Measurements from ENCODE around the gene ALDH3B2. TPM values are rescaled to one million over a fixed set of nuclear protein-coding genes. Genes with fewer than 3 reads are reported as not detected.
A peak's percentile ranks its signal among the peaks of the same experiment; 100 is the strongest.

Gene ALDH3B2
- total RNA-seq, 1 donor from 2014 or later = not detected

- peak; percentile 64 for DNase-seq (ENCODE audit: low spot score)
Observed at GRCh38 chr11:67664696-67665540, 9.5 kb downstream of the ALDH3B2 start.

GRCh38 chr11:67664213-67664585, 10.2 kb downstream of the ALDH3B2 start:
- H3K27ac Mint-ChIP-seq (ENCODE audit: unreplicated experiment) = no peak overlapping the region
- no peaks in the 10 kb centered on the region for H3K9me3 Mint-ChIP-seq (ENCODE audit: low read depth)
- TF ChIP-seq CTCF (IDR thresholded peaks at IDR 0.05) = no peak
- H3K4me1 Mint-ChIP-seq (ENCODE audit: low read depth) = no peaks in the 10 kb centered on the region
- no peaks in the 10 kb centered on the region for H3K36me3 Mint-ChIP-seq (ENCODE audit: low read depth)
- DNase-seq (ENCODE audit: low spot score) = peak; percentile 77
- H3K27me3 Mint-ChIP-seq (ENCODE audit: low read depth) = peaks cover 18% of the 10 kb centered on the region
- H3K4me3 Mint-ChIP-seq (ENCODE audit: unreplicated experiment) = no peak overlapping the region

More at GRCh38 chr11:67664696-67665540, 9.5 kb downstream of the ALDH3B2 start:
- H3K27me3 Mint-ChIP-seq (ENCODE audit: low read depth) = peaks cover 18% of the 10 kb centered on the region
- no peaks in the 10 kb centered on the region for H3K4me1 Mint-ChIP-seq (ENCODE audit: low read depth)
- no peak for TF ChIP-seq CTCF (IDR thresholded peaks at IDR 0.05)
- no peaks in the 10 kb centered on the region for H3K36me3 Mint-ChIP-seq (ENCODE audit: low read depth)
- no peak overlapping the region for H3K27ac Mint-ChIP-seq (ENCODE audit: unreplicated experiment)
- no peak overlapping the region for H3K4me3 Mint-ChIP-seq (ENCODE audit: unreplicated experiment)
- no peaks in the 10 kb centered on the region for H3K9me3 Mint-ChIP-seq (ENCODE audit: low read depth)

GRCh38 chr11:67663532-67664212, 10.8 kb downstream of the ALDH3B2 start:
- no peak for DNase-seq (ENCODE audit: low spot score)
- H3K4me3 Mint-ChIP-seq (ENCODE audit: unreplicated experiment) = no peak overlapping the region
- H3K27ac Mint-ChIP-seq (ENCODE audit: unreplicated experiment) = no peak overlapping the region
- no peak for TF ChIP-seq CTCF (IDR thresholded peaks at IDR 0.05)
- H3K36me3 Mint-ChIP-seq (ENCODE audit: low read depth) = no peaks in the 10 kb centered on the region
- H3K9me3 Mint-ChIP-seq (ENCODE audit: low read depth) = no peaks in the 10 kb centered on the region
- H3K27me3 Mint-ChIP-seq (ENCODE audit: low read depth) = peaks cover 18% of the 10 kb centered on the region
- H3K4me1 Mint-ChIP-seq (ENCODE audit: low read depth) = no peaks in the 10 kb centered on the region

- no peaks in the 10 kb centered on the region for H3K36me3 Mint-ChIP-seq (ENCODE audit: low read depth)
- H3K4me3 Mint-ChIP-seq (ENCODE audit: unreplicated experiment) = no peak overlapping the region
- no peak for DNase-seq (ENCODE audit: low spot score)
- no peaks in the 10 kb centered on the region for H3K9me3 Mint-ChIP-seq (ENCODE audit: low read depth)
- no peaks in the 10 kb centered on the region for H3K4me1 Mint-ChIP-seq (ENCODE audit: low read depth)
- peaks cover 18% of the 10 kb centered on the region for H3K27me3 Mint-ChIP-seq (ENCODE audit: low read depth)
- no peak overlapping the region for H3K27ac Mint-ChIP-seq (ENCODE audit: unreplicated experiment)
- no peak for TF ChIP-seq CTCF (IDR thresholded peaks at IDR 0.05)
Observed at GRCh38 chr11:67662835-67663531, 11.4 kb downstream of the ALDH3B2 start.

All from chondrocyte (in vitro differentiated cells).